GM12865 (cell line): ENCODE results near the gene RASA3.

Experiments used
- DNase-seq: peaks from one replicate; pipeline ENCODE4 v3.0.0; 2010; ENCODE audit warnings: low read depth
- H3K4me3 ChIP-seq: 2 replicates; pipeline ENCODE4 v1.5.1; 2011; ENCODE audit warnings: mild to moderate bottlenecking, low read depth, low read length, control low read depth
- TF ChIP-seq, protein P1 (sequence below): IDR thresholded peaks from 2 replicates; pipeline ENCODE4 v1.5.1; 2011; ENCODE audit warnings: low read length, control low read depth, low read depth, inconsistent platforms; ENCODE audit not compliant: insufficient read depth; ENCODE audit errors: missing control alignments

RASA3 gene

DNA sequence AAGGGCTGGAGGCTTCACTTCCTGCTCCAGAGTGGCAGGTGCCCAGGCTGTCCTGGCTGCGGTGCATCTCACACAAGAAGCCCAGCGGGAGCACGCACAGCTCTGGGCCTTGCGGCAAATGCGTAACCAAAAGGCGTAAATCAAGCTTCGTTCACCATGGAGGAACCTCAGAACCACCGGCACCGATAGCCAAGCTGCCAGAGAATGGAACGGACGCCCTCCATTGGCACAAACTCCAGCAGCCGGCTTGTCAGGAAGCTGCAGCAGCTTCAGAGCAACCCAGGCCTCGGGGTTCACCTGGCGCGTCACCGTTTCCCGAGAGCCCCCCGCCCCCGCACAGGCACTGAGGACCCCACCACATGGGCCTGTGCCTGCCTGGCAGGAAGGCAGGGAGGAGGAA is 76.7 kb downstream of the RASA3 start:
- TF ChIP-seq, protein P1, sequence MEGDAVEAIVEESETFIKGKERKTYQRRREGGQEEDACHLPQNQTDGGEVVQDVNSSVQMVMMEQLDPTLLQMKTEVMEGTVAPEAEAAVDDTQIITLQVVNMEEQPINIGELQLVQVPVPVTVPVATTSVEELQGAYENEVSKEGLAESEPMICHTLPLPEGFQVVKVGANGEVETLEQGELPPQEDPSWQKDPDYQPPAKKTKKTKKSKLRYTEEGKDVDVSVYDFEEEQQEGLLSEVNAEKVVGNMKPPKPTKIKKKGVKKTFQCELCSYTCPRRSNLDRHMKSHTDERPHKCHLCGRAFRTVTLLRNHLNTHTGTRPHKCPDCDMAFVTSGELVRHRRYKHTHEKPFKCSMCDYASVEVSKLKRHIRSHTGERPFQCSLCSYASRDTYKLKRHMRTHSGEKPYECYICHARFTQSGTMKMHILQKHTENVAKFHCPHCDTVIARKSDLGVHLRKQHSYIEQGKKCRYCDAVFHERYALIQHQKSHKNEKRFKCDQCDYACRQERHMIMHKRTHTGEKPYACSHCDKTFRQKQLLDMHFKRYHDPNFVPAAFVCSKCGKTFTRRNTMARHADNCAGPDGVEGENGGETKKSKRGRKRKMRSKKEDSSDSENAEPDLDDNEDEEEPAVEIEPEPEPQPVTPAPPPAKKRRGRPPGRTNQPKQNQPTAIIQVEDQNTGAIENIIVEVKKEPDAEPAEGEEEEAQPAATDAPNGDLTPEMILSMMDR = no peak
- DNase-seq = no peak
- no peak overlapping the region for H3K4me3 ChIP-seq

DNA sequence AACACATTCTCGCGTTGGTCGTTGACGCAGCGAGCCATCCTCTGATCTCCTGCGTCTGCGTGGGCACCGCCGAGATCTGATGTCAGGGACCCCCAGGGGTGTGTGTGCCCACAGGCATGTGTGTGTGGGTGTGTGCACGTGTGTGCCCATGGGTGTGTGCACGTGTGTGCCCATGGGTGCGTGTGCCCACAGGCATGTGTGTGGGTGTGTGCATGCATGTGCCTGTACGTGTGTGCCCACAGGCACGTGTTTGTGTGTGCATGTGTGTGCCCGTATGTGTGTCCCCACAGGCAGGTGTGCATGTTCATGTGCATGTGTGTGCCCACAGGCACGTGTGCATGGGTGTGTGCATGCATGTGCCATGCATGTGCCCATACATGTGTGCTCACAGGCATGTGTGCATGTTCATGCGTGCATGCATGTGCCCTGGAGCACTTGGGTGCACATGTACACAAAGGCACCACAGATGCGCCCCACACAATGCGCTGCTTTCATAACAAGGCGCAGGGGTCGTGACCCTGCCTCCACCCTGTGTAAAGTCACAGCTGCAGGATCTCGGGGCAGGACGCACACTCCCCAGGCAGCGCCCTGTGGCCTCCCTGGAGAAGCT is 77.5 kb downstream of the RASA3 start:
- no peak overlapping the region for H3K4me3 ChIP-seq
- no peak for DNase-seq
- TF ChIP-seq, protein P1 = no peak

DNA sequence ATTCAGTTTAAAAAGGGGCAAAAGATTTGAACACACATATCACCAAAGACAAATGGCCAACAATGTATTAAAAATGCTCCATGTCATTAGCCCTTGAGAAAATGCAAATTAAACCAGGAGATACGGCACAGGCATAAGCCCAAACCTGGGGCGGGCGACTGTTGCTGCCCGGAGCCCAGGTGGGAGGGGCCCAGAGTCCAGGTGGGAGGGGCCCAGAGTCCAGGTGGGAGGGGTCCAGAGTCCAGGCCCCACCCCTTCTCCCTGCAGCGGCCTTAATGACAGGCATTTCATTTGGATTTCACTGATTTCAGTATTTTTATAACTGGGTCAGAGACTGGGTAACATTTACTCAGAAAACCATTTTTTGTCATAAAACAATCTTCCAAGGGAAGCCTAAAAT is 78.2 kb downstream of the RASA3 start:
- no peak for DNase-seq
- TF ChIP-seq, protein P1 = no peak
- no peak overlapping the region for H3K4me3 ChIP-seq

DNA sequence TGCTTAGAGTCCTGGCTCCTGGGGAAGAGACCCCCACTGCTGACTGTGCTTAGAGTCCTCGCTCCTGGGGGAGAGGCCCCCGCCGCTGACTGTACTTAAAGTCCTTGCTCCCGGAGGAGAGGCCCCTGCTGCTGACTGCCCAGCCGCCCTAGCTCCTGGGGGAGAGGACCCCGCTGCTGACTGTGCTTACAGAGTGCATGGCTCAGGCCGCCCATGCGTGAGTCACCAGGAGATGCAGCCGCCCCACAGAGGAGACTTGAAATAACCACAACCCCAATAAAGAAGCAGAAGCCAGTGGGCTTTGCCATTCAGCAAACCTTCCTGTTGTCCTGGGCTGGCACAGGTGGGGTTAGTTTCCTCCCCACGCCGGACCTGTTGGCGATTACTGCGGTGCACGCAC is 79.4 kb downstream of the RASA3 start:
- no peak for DNase-seq
- H3K4me3 ChIP-seq = no peak overlapping the region
- TF ChIP-seq, protein P1 = no peak

DNA sequence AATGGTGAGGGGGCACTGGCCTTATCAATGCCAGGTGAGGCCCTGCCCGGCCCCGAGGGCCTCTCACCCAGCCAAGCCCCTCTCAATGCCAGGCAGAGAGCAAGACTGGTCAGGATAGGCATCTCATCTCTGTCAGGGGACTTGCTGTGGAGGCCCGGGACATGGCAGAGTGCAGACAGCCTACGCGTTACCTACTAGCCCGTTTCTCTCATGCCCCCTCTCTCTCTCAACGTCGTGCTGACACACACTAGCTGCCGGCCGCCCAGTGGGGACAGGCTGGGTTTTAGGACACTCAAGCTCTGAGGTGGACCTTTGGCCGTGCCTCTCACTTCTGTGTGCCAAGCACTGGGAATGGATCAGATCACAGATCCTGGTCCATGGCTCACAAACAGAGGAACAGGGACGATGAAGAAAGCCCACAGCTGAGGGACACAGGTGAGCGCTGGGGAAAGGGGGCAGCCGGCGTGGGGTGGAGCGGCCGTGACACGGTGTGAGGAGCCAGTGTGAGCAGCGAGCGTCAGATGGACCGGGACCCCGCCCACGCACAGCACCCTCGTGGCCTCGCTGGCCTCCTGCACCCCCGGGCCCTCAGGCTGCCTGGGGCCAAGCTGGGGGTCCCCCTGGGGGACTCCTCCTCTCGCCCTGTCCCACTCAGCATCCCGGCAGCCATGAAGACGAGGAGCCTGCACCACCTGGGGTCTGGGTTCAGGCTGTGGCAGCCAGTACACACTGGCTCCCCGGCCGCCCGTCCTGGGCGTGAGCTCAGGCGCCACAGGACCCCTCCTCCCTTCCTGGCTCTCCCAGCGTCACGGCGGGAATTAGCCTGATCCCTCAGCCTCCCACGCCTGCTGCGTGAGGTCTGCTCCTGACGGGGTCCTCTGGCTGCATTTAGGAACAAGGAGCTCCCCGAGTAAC is 81.6 kb downstream of the RASA3 start:
- no peak overlapping the region for H3K4me3 ChIP-seq
- TF ChIP-seq, protein P1 = no peak
- no peak for DNase-seq

DNA sequence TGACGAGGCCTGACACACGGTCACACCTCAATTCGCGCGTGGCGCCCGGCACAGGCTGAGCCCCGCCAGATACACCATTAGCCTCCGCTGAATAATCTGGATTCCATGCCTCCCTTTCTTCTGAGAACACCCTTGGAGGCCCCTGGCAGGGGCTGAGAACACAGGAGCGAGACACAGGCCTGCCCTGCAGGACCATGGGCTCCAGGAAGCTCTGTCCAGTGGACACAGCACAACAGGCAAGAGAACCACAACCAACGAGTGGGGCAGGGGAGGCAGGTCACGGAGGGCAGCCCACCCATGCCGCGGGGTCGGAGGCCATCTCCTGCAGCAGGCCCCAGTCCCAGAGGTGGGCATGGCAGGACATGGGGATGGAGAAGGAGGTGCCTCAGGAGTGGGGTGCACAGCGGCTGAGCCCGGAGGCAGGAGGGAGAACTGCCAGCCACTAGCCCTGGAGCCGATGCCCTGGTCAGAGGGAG is 82.8 kb downstream of the RASA3 start:
- TF ChIP-seq, protein P1 = no peak
- peak; percentile 40 for DNase-seq
- H3K4me3 ChIP-seq = no peak overlapping the region
